Suprapubic skin (tissue), 4 donors: ENCODE results near the gene NNT. TPM values are rescaled to one million over a fixed set of nuclear protein-coding genes. Genes with fewer than 3 reads are reported as not detected.
A peak's percentile ranks its signal among the peaks of the same experiment; 100 is the strongest.
"Not testable (repeated sequence)": the region's sequence is repeated elsewhere in the genome, so short reads cannot be mapped to it uniquely, and the experiment has no call there.

Source experiments
- DNase-seq, 2 donors: peaks; one replicate each; pipeline ENCODE4 v3.0.0-alpha.2; 2019; ENCODE audit warnings: low spot score in 2 of 2
- H3K27ac ChIP-seq: fragments of 200-600 bp; sonication (generic); one replicate; pipeline ENCODE4 v1.5.1; 2019
- H3K27me3 ChIP-seq: fragments of 200-600 bp; sonication (generic); one replicate; pipeline ENCODE4 v1.5.1; 2019
- H3K36me3 ChIP-seq: fragments of 200-600 bp; sonication (generic); one replicate; pipeline ENCODE4 v1.5.1; 2019
- H3K4me1 ChIP-seq: fragments of 200-600 bp; sonication (generic); one replicate; pipeline ENCODE4 v1.5.1; 2019
- H3K4me3 ChIP-seq: fragments of 200-600 bp; sonication (generic); one replicate; pipeline ENCODE4 v1.5.1; 2019; ENCODE audit warnings: mild to moderate bottlenecking
- H3K9me3 ChIP-seq: fragments of 200-600 bp; sonication (generic); one replicate; pipeline ENCODE4 v1.5.1; 2019
- EP300 ChIP-seq: sonication (generic); formaldehyde crosslinking; IDR thresholded peaks from one replicate; pipeline ENCODE4 v1.6.1; 2017; ENCODE audit warnings: antibody characterized with exemption
- POLR2A ChIP-seq, 2 donors: fragments of 450-650 bp; IDR thresholded peaks; one replicate each; pipeline ENCODE4 v1.6.1; 2017; ENCODE audit warnings: antibody characterized with exemption in 2 of 2, mild to moderate bottlenecking in 2 of 2, moderate library complexity in 2 of 2
- POLR2AphosphoS5 ChIP-seq, 3 donors: sonication (generic); formaldehyde crosslinking; IDR thresholded peaks; one replicate each; pipeline ENCODE4 v1.6.1; 2017; ENCODE audit warnings: antibody characterized with exemption in 3 of 3
- WGBS: methylation state at CpG from one replicate; pipeline ENCODE4 v1.1.5; 2018; 5-methylcytosine and 5-hydroxymethylcytosine counted together
- total RNA-seq, 4 donors: library from RNA; depleted of rRNA; stranded (reverse); fragments of >200 nt; gene quantifications; one replicate each; pipeline ENCODE4 v1.1.0, GENCODE V29; 2016
- TF ChIP-seq, protein P1 (sequence below), 2 donors: fragments of 200-600 bp in 1 of 2; fragments of 450-650 bp in 1 of 2; sonication (generic) in 1 of 2; IDR thresholded peaks; one replicate each; pipeline ENCODE4 v1.5.1; 2016 to 2019; ENCODE audit warnings: antibody characterized with exemption in 2 of 2, mild to moderate bottlenecking in 1 of 2, moderate library complexity in 1 of 2

NNT gene
- total RNA-seq, 4 donors from 2014 or later: 23.9 to 38.3 (median 32.7) TPM

DNA sequence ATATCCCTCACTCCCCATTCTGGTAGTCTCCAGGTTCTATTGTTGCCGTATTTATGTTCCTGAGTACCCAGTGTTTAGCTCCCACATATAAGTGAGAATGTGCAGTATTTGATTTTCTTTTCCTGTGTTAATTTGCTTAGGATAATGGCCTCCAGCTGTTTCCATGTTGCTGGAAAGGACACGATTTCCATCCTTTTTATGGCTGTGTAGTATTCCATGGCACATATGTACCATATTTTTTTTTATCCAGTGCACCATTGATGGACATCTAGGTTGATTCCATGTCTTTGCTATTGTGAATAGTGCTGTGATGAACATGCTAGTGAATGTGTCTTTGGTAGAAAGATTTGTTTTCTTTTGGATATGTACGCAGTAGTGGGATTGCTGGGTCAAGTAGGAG is 98.2 kb downstream of the NNT start:
- H3K36me3 ChIP-seq: peaks cover 24% of the 10 kb centered on the region
- H3K4me3 ChIP-seq: no peak overlapping the region
- H3K9me3 ChIP-seq: no peaks in the 10 kb centered on the region
- TF ChIP-seq EP300 (no peak), POLR2A (IDR thresholded peaks at IDR 0.05) (no peak), POLR2AphosphoS5 (IDR thresholded peaks at IDR 0.05) (no peak)
- TF ChIP-seq, protein P1, sequence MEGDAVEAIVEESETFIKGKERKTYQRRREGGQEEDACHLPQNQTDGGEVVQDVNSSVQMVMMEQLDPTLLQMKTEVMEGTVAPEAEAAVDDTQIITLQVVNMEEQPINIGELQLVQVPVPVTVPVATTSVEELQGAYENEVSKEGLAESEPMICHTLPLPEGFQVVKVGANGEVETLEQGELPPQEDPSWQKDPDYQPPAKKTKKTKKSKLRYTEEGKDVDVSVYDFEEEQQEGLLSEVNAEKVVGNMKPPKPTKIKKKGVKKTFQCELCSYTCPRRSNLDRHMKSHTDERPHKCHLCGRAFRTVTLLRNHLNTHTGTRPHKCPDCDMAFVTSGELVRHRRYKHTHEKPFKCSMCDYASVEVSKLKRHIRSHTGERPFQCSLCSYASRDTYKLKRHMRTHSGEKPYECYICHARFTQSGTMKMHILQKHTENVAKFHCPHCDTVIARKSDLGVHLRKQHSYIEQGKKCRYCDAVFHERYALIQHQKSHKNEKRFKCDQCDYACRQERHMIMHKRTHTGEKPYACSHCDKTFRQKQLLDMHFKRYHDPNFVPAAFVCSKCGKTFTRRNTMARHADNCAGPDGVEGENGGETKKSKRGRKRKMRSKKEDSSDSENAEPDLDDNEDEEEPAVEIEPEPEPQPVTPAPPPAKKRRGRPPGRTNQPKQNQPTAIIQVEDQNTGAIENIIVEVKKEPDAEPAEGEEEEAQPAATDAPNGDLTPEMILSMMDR (IDR thresholded peaks at IDR 0.05): no peak
- no peak overlapping the region for H3K27ac ChIP-seq
- no peak for DNase-seq
- no peaks in the 10 kb centered on the region for H3K27me3 ChIP-seq
- H3K4me1 ChIP-seq: no peaks in the 10 kb centered on the region
- WGBS: 95% methylated on average over 3 of the region's 3 CpGs

DNA sequence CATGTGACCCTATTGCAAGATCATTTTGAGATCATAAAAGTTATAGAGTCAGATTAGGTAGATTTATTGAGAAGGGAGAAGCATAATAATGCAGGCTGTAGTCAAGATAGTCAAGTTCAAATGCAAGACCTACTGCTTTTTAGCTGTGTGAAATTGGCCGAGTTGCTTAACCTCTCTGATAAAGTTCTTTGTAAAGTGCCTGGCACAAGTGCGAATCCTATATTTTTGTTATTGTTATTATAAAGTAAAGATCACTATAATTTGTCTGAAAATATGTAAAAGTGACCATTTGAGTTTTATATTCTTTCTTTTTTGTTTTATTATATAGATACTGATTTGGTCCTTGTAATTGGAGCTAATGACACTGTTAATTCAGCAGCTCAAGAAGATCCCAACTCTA is 99.3 kb downstream of the NNT start:
- H3K4me3 ChIP-seq: no peak overlapping the region
- H3K27ac ChIP-seq: no peak overlapping the region
- DNase-seq: no peak
- peaks cover 15% of the 10 kb centered on the region for H3K36me3 ChIP-seq
- no peaks in the 10 kb centered on the region for H3K9me3 ChIP-seq
- TF ChIP-seq, protein P1 (IDR thresholded peaks at IDR 0.05): no peak
- TF ChIP-seq POLR2AphosphoS5 (IDR thresholded peaks at IDR 0.05) (no peak), POLR2A (IDR thresholded peaks at IDR 0.05) (no peak), EP300 (no peak)
- H3K4me1 ChIP-seq: no peaks in the 10 kb centered on the region
- no peaks in the 10 kb centered on the region for H3K27me3 ChIP-seq
- 99% methylated on average over 2 of the region's 2 CpGs for WGBS

DNA sequence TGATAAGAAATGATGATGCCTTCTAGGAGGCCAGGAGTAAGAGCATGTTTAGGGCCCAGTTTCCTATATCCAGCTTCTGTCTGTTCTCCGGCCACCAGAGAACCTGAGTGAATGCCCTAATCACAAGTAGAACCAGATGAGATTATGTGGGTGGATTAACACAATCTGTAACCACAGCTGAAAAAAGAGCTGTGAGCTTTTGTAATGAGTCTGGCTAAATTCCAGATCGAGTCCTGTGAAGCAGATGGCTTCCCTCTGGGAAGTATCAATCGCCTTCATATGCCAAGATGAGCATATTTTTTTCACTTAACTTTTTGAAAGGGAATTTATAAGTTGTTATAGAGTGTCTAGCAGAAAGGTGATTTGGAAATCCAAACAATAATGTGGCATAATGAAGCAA is 99.8 kb downstream of the NNT start:
- 38% methylated on average over 3 of the region's 3 CpGs for WGBS
- TF ChIP-seq POLR2A (IDR thresholded peaks at IDR 0.05) (no peak), POLR2AphosphoS5 (IDR thresholded peaks at IDR 0.05) (peak in 1 of 3 donors; percentile 42)
- H3K4me3 ChIP-seq: no peak overlapping the region
- H3K4me1 ChIP-seq: no peaks in the 10 kb centered on the region
- H3K36me3 ChIP-seq: peaks cover 15% of the 10 kb centered on the region
- no peaks in the 10 kb centered on the region for H3K9me3 ChIP-seq
- DNase-seq: no peak
- no peaks in the 10 kb centered on the region for H3K27me3 ChIP-seq
- no peak overlapping the region for H3K27ac ChIP-seq

DNA sequence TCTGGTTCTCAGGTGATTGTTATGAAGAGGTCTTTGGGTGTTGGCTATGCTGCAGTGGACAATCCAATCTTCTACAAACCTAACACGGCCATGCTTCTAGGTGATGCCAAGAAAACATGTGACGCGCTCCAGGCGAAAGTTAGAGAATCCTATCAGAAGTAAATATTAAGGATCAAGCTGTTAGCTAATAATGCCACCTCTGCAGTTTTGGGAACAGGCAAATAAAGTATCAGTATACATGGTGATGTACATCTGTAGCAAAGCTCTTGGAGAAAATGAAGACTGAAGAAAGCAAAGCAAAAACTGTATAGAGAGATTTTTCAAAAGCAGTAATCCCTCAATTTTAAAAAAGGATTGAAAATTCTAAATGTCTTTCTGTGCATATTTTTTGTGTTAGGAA is 101.3 kb downstream of the NNT start:
- Histone ChIP-seq H3K27me3 (no peaks in the 10 kb centered on the region), H3K4me3 (no peak overlapping the region), H3K27ac (no peak overlapping the region), H3K36me3 (peaks cover 15% of the 10 kb centered on the region), H3K9me3 (no peaks in the 10 kb centered on the region), H3K4me1 (no peaks in the 10 kb centered on the region)
- no peak for DNase-seq
- WGBS: 98% methylated on average over 4 of the region's 4 CpGs
- TF ChIP-seq, protein P1 (IDR thresholded peaks at IDR 0.05): no peak
- TF ChIP-seq POLR2AphosphoS5 (IDR thresholded peaks at IDR 0.05) (no peak), POLR2A (IDR thresholded peaks at IDR 0.05) (no peak), EP300 (no peak)

DNA sequence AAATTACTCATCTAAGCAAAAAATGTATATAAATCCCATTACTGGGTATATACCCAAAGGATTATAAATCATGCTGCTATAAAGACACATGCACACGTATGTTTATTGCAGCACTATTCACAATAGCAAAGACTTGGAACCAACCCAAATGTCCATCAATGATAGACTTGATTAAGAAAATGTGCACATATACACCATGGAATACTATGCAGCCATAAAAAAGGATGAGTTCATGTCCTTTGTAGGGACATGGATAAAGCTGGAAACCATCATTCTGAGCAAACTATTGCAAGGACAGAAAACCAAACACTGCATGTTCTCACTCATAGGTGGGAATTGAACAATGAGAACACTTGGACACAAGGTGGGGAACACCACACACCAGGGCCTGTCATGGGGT is 103.6 kb downstream of the NNT start:
- not testable (repeated sequence) for H3K4me3 ChIP-seq, H3K27me3 ChIP-seq, H3K27ac ChIP-seq, DNase-seq, H3K9me3 ChIP-seq, H3K4me1 ChIP-seq
- peaks cover 15% of the 10 kb centered on the region for H3K36me3 ChIP-seq
- WGBS: 89% methylated on average over 1 of the region's 1 CpG

DNA sequence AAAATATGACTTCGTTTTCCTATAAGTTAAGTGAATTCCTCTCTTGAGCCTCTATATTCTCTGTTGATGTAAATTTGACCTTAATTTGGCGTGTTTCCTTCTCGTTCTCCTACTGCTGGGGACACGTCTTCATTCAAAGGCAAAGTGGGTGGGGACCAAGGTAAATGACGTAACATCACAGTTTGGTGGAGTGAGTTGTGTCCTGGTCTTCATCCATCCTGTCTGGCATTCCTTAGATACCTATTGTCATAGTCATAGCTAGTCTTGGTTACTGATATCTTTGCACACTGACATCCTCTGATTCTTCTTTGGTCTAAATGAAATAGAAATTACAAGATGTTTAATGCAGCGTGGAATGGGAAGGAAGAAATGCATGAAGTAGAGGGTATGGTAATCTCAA is 108.5 kb downstream of the NNT start:
- Histone ChIP-seq H3K27ac (no peak overlapping the region), H3K4me1 (no peaks in the 10 kb centered on the region), H3K9me3 (no peaks in the 10 kb centered on the region), H3K36me3 (no peaks in the 10 kb centered on the region), H3K27me3 (no peaks in the 10 kb centered on the region), H3K4me3 (no peak overlapping the region)
- 90% methylated on average over 6 of the region's 6 CpGs for WGBS
- no peak for DNase-seq
- TF ChIP-seq POLR2A (IDR thresholded peaks at IDR 0.05) (no peak), POLR2AphosphoS5 (IDR thresholded peaks at IDR 0.05) (no peak), EP300 (no peak)
- TF ChIP-seq, protein P1 (IDR thresholded peaks at IDR 0.05): no peak
